Measurements from ENCODE around the gene VPS26C.
"Not testable (repeated sequence)": the region's sequence is repeated elsewhere in the genome, so short reads cannot be mapped to it uniquely, and the experiment has no call there.

VPS26C gene

GRCh38 chr21:37230632-37231248 is 36.4 kb downstream of the VPS26C start:
- DNase-seq (ENCODE audit: low read depth) = no peak

GRCh38 chr21:37228003-37228400 is 39.1 kb downstream of the VPS26C start:
- no peak for DNase-seq (ENCODE audit: low read depth)

DNA sequence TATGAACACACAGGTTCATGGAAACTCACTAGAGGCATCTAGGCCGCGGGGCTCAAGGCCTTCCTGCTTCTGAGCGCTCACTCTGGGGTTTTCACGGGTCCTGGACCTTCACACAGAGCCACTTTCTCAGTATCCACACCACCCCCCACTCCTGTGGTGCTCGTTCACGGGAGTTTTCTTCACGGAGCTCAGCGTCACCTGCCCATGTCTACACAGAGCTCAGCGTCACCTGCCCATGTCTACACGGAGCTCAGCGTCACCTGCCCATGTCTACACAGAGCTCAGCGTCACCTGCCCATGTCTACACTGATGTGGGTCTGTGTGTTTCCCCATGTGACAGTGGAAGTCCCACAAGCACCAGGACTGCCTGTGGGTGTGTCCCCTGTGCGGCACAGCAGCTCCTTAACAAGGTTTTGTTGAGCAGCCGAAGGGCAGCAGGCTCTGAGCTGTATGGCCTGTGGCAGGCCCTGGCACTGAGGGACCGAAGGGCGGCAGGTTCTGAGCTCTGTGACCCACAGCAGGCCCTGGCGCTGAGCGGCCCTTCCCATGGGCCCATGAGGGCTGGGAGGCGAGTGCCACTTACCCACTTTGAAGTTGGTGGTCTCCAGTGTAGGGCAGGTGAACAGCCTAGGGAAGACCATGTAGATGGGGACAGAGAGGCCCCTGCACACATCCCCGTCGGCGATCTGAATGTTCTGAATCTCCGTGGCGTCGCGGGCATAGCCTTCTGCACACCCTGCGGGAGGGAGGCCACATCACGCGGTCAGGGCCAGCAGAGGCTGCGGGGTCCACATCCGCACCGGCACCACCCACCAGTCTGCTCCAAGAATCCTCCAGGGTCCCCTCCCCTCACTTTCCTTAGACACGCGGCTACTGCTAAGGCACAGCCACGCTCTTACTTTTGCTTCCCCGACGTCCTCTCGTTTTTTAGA is 39.8 kb downstream of the VPS26C start:
- no peak for DNase-seq (ENCODE audit: low read depth)

DNA sequence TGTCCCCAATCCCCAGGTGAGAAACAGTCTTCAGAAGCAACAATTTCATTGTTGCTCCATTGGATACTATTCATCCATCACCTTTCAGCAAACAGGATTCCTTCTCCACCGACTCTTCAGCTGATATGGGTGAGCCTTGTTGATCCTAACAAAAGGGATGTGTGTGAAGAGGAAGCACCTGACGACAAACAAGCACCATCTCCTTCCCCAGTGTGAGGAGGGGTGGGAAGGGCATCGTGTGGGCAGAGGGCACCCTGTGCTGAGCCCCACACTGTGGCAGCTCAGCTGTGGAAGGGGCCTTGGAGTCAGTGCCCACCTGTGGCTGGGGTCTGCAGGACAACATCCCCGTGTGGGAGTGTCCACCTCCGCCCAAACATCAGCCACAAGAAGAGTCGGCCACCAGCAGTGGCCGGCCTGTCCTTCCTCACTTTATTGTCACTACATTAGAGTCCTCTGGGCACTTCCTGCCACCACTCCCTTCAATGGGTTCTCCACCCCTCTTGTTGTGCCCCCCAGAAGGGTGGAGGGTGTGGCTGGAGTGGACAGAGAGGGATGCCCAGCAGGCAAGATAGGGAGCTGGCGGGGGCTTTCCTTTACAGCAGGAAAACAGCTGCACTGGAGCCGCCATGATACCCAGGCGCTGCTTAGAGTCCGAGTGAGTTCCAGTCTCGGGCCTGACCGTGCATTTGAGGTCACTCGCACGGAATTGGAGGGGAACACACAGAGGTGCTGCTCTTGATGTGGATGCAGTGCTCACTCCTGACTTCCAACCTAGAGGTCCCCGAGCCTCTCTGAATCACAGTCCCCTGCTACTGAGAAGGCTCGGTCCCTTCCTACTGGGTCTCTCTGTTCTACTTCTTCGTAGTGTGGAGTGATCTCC is 40.9 kb downstream of the VPS26C start:
- DNase-seq (ENCODE audit: low read depth) = no peak

DNA sequence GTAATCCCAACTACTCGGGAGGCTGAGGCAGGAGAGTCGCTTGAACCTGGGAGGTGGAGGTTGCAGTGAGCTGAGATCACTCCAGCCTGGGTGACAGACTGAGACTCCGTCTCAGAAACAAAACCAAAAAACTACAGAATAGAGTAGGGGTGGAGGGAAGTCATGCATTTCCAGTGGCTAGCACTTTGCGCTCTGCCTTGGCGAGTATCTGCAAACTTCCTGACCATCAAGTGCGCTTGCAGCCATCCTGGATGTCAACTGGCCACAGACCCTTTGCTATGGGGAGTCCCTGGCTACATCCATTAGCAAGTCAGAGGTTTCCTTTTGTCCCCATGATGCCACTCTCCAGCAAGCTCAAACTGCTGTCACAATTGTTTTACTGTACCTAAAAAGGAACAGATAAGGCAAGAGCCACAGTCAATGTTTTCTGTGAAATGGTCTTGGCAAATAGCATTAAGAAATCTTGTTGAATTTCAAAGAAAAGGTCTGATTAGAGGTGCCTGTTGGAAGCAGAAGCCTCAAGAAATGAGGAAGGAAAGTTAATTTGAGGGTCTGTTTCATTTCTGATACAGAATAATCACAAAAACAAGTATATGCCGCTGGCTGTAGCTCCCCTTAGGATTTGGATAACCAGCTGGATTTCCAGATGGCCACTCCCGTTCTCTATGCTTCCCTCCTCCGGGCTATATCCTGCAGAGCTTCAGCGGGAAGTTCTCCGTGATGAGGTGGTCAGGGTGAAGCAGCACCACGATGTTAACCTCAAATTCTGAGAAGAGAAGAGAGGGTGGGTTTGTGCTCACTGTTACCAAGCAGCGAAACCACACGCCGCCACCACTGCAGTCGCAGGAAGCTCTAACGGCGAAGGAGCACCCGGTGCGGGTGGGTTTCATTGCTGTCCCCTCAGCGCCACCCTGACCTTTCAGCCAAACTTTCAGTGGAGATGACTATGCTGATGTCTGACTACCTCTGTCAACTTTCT is 42.0 kb downstream of the VPS26C start:
- no peak for DNase-seq (ENCODE audit: low read depth)

DNA sequence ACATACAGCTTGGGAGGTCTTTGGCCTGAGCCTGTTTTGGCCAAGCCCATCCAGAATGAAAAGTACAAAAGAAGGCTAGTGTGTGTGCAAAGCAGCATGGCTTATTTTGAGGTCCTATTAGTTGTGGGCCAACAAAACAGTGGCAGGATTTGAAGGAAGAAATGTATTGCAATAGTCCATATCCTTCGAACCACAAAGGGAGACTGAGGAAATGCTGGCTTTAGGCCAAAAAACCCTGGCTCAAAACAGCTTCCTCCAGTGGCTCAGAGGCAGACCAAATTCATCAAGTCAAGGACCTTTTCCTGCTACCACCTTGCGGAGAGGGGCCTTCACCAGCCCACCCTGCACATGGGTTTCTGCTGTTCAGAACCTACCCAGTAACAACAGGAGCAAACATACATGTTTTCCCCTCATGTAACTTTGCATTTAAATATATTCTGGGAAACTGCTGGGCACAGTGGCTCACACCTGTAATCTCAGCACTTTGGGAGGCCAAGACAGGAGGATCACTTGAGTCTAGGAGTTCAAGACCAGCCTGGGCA is 43.3 kb downstream of the VPS26C start:
- DNase-seq (ENCODE audit: low read depth) = no peak

DNA sequence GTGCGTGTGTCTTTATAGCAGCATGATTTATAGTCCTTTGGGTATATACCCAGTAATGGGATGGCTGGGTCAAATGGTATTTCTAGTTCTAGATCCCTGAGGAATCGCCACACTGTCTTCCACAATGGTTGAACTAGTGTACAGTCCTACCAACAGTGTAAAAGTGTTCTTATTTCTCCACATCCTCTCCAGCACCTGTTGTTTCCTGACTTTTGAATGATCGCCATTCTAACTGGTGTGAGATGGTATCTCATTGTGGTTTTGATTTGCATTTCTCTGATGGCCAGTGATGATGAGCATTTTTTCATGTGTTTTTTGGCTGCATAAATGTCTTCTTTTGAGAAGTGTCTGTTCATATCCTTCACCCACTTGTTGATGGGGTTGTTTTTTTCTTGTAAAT is 44.9 kb downstream of the VPS26C start:
- not testable (repeated sequence) for DNase-seq (ENCODE audit: low read depth)

- peak; percentile 93 for DNase-seq (ENCODE audit: low read depth)
Observed at GRCh38 chr21:37220981-37221664, 46.0 kb downstream of the VPS26C start.

DNA sequence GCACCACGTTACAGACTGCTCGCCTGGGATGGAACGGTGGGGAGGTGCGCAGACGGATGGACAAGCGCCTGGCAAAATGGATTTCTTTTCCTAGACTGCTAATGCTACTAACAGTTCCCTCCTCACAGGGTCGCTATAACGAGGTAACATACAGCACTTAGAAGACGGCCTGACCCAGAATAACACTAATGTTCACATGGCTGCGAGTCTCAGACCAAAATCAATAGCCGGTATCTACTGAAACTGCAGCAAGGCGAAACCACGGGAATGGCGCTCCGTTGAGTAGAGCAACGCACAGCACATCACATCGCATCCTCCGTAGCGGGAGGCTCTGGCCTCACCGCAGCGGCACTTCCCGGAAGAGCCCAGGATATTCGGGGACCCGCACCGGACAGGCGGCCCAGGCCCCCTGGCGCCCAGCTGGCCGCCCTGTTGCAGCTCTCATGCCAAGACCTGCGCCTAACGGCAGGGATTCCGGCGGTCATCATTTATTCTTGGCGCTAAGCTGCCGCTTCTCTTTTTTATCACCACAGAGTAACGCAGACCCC is 46.6 kb downstream of the VPS26C start:
- DNase-seq (ENCODE audit: low read depth) = peak; percentile 62

DNA sequence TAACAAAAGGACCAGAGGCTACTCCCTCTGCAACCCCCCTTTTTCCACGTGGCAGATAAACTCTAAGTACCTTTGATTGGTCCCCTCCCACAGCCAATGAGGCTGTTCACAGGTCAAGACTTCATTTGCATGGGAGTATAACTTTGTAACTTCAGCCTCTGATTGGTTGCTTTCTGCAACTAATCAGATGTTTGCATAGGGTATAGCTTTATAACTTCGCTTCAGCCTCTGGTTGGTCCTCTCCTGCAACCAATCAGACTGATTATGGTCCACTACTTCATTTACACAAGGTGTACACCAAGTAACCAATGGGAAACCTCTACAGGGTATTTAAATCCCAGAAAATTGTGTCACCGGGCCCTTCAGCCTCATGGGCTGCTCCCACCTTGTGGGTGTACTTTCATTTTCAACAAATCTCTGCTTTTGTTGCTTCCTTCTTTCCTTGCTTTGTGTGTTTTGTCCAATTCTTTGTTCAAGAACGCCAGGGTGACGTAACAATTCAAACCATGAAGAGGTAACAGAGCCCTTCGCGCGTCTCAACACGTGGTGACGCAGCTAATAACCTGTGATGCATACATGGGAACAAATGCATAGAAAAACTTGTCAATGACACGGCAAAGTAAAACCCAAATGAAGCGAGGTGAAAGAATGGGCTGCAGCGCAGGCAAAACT is 47.2 kb downstream of the VPS26C start:
- peak; percentile 19 for DNase-seq (ENCODE audit: low read depth)

DNA sequence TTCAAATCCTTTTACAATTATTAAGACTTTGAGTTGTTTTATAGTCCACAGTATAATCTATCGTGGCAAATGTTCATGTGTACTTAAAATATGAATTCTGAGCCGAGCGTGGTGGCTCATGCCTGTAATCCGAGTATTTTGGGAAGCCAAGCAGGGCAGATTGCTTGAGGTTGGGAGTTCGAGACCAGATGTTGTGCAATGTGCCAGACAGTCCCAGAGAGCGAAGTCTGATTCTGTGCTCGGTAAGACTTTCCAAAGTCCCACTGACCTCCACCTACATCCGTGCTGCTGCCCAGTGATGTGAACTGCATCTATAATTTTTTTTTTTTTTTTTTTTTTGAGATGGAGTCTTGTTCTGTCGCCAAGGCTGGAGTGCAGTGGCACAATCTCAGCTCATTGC is 52.2 kb downstream of the VPS26C start:
- no peak for DNase-seq (ENCODE audit: low read depth)

GRCh38 chr21:37210799-37211198 is 56.3 kb downstream of the VPS26C start:
- no peak for DNase-seq (ENCODE audit: low read depth)

- no peak for DNase-seq (ENCODE audit: low read depth)
Observed at GRCh38 chr21:37210130-37210529, 57.0 kb downstream of the VPS26C start.

DNA sequence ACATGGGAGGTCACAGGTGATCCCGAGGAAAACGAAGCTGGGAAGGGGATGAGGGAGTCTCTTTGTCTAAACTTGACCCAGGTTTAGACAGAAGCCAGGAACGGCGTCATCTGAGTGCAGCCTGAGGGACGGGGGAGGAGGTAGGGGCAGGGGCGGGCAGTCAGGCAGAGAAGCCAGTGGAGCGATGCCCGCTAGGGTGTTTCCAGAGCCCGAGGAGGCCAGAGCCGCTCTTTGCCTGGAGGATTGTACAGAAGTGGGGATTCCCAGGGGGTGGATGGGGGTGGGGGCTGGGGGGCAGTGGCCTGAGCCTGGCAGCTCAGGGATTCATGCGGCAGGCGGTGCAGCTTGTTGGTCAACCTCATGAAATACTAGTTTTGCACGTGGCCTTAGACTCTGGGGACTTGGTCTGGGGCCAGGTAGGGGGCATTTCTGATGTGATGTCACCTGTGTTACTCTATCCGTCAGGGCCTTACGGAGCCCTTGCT is 58.4 kb downstream of the VPS26C start:
- no peak for DNase-seq (ENCODE audit: low read depth)

DNA sequence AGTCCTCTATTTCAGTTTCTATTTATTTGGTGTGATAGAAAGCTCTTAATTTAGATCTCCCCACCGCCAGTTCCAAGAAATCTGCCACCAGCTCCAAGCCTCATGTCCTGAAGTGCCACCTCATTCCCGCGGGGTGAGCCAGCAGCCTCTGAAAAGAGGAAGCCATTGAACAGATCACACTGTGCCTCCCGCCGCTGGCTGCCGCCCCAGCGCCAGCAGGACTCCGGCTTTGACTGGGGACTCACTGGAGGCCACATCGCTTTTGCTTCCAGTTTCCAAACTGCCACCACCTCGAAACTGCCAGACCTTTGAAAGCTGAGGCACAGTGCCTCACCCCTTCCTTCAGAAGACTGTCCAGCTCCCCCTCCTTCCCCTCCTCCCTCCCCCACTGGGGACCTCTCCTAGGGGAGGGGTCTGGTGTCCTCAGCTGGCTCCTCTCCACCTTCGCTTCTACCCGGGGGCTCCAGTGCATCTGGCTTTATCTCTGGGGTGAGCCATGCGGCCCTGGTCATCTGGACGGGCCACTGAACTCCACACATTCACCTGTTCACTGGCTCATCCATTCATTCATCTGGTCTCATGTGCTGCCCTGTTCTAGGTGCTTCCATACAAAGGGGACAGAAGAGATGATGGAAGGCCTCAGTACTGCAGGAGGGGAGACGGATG is 58.9 kb downstream of the VPS26C start:
- peak; percentile 36 for DNase-seq (ENCODE audit: low read depth)

DNA sequence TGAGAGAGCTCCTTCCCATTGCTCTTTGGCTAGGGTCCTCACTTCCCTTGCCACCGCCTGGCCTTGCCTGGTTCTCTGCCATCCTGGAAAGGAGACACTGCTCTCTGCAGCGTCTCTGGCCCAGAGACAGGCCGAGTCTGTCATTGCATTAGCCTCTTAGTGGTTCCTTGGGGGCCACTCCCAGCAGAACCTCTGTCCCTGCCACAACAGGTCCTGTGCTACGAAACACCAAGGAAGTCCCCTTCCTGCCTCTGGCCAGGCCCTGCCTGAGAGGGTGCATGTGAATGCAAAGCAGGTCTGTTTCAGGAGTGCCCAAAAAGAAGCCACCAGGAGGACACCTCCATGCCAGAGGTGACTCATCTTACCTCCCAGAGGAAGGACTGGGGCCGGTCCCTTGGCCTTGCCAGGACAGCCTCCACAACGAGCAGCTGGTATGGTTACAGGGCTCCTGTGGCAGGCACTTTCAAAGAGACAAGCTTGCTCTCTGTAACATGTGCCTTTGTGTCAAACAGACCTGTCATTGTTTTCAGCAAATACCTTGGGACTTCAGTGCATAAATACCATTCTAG is 59.6 kb downstream of the VPS26C start:
- peak; percentile 22 for DNase-seq (ENCODE audit: low read depth)

GRCh38 chr21:37206496-37206895 is 60.6 kb downstream of the VPS26C start:
- no peak for DNase-seq (ENCODE audit: low read depth)

DNA sequence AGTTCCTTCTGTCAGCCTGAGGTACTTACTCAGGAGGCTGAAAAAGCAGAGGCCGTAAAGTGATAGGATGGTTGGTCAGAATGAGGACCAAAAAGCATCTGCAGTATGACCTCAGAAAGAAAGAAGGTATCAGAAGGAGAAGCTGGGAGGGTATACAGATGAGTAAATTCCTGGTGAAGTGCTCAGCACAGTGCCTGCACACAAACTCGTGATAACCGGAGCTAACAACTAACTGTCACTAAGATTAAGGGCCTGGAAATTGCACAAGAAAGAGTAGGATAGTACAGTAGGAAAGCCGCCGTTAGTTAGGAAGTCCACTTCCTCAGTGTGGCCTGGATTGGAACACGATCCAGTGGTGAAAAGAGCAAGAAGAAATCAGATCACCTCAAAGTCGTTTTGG is 62.6 kb downstream of the VPS26C start:
- DNase-seq (ENCODE audit: low read depth) = peak; percentile 33

Data from EH (cell line).